Measurements from ENCODE around the gene ADCK1.

- TF ChIP-seq, protein P1, sequence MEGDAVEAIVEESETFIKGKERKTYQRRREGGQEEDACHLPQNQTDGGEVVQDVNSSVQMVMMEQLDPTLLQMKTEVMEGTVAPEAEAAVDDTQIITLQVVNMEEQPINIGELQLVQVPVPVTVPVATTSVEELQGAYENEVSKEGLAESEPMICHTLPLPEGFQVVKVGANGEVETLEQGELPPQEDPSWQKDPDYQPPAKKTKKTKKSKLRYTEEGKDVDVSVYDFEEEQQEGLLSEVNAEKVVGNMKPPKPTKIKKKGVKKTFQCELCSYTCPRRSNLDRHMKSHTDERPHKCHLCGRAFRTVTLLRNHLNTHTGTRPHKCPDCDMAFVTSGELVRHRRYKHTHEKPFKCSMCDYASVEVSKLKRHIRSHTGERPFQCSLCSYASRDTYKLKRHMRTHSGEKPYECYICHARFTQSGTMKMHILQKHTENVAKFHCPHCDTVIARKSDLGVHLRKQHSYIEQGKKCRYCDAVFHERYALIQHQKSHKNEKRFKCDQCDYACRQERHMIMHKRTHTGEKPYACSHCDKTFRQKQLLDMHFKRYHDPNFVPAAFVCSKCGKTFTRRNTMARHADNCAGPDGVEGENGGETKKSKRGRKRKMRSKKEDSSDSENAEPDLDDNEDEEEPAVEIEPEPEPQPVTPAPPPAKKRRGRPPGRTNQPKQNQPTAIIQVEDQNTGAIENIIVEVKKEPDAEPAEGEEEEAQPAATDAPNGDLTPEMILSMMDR (IDR thresholded peaks at IDR 0.05), result no peak
- TF ChIP-seq EP300 (IDR thresholded peaks at IDR 0.05; ENCODE audit: low read depth) (no peak), POLR2AphosphoS5 (IDR thresholded peaks at IDR 0.05) (no peak), POLR2A (IDR thresholded peaks at IDR 0.05) (no peak)
Measured at GRCh38 chr14:77883131-77883846, 83.4 kb downstream of the ADCK1 start.

Measured in transverse colon (tissue), 4 donors.